Measurements from ENCODE around the gene PRR20G. TPM values are rescaled to one million over a fixed set of nuclear protein-coding genes. Genes with fewer than 3 reads are reported as not detected.

Gene PRR20G
- total RNA-seq, 2 experiments from 2014 or later: not detected

DNA sequence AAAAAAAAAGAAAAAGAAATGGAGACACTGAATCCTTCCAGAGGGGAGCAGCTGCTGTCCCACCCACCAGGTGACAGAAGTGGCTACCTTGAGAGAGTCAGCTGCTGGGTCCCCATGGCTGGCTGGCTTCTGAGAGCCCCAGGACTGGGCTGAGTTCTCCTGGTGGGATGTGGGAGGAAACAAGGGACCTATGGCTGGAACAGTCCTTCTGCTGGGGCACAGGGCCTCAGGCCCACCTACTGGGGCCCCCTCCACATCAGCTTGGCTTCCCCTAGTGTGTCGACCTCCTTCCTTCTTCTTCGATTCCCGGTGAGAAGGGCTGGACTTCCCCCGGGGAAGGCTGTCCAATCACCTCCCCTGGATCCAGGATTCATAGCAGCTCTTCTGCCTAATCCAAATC lies 32.3 kb downstream of the PRR20G start:
- POLR2A ChIA-PET: no interaction called here
- Mint-ChIP-seq H3K36me3 (ENCODE audit: low read depth) (no peaks in the 10 kb centered on the region), H3K4me1 (no peaks in the 10 kb centered on the region)

GRCh38 chr3:127254730-127255129 lies 33.1 kb downstream of the PRR20G start:
- peaks cover 2% of the 10 kb centered on the region for H3K9me3 Mint-ChIP-seq
- no peak for DNase-seq
- ChIA-PET CTCF (no interaction called here), POLR2A (no interaction called here)
- H3K27ac Mint-ChIP-seq: no peak overlapping the region
- no peaks in the 10 kb centered on the region for H3K27me3 Mint-ChIP-seq
- H3K36me3 Mint-ChIP-seq (ENCODE audit: low read depth): no peaks in the 10 kb centered on the region
- no peaks in the 10 kb centered on the region for H3K4me1 Mint-ChIP-seq
- no peak overlapping the region for H3K4me3 Mint-ChIP-seq

More for the DNA sequence above, 32.3 kb downstream of the PRR20G start:
- DNase-seq: no peak
- Mint-ChIP-seq H3K4me3 (no peak overlapping the region), H3K9me3 (no peaks in the 10 kb centered on the region), H3K27ac (no peak overlapping the region), H3K27me3 (no peaks in the 10 kb centered on the region)
- CTCF ChIA-PET: no interaction called here

GRCh38 chr3:127254033-127254644 lies 33.7 kb downstream of the PRR20G start:
- peaks cover 5% of the 10 kb centered on the region for H3K9me3 Mint-ChIP-seq
- no peak overlapping the region for H3K27ac Mint-ChIP-seq

DNA sequence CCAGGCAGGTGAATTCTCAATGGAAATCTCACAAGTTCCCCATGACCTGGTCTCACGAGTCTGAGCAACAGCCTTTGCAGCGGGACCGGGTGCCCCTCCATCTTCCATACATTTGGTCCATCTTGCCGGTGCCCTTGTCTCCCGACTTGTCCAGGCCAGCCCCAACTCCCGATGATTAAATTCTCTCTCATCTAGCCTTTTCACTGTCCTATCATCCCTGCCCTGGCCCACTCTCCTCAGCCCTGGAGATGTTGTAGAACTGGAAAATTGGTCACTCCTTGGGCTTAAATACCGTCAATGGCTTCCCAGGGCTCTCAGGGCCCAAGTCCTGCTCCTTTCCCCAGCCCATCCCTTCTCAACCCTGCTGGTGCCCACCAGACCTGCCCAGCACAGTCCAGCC lies 34.4 kb downstream of the PRR20G start:
- no peaks in the 10 kb centered on the region for H3K4me1 Mint-ChIP-seq
- H3K9me3 Mint-ChIP-seq: peaks cover 9% of the 10 kb centered on the region
- CTCF ChIA-PET: no interaction called here

More at GRCh38 chr3:127254033-127254644, 33.7 kb downstream of the PRR20G start:
- CTCF ChIA-PET: no interaction called here
- POLR2A ChIA-PET: no interaction called here
- Mint-ChIP-seq H3K4me1 (no peaks in the 10 kb centered on the region), H3K36me3 (ENCODE audit: low read depth) (no peaks in the 10 kb centered on the region), H3K27me3 (no peaks in the 10 kb centered on the region), H3K4me3 (no peak overlapping the region)
- DNase-seq: no peak

GRCh38 chr3:127252446-127252845 lies 35.4 kb downstream of the PRR20G start:
- Mint-ChIP-seq H3K9me3 (peaks cover 15% of the 10 kb centered on the region), H3K36me3 (ENCODE audit: low read depth) (no peaks in the 10 kb centered on the region), H3K4me3 (no peak overlapping the region), H3K27me3 (no peaks in the 10 kb centered on the region), H3K4me1 (no peaks in the 10 kb centered on the region), H3K27ac (no peak overlapping the region)
- POLR2A ChIA-PET: no interaction called here
- no peak for DNase-seq
- CTCF ChIA-PET: no interaction called here

More for the DNA sequence above, 34.4 kb downstream of the PRR20G start:
- POLR2A ChIA-PET: no interaction called here
- no peaks in the 10 kb centered on the region for H3K27me3 Mint-ChIP-seq
- no peak overlapping the region for H3K27ac Mint-ChIP-seq
- no peak for DNase-seq
- no peak overlapping the region for H3K4me3 Mint-ChIP-seq
- H3K36me3 Mint-ChIP-seq (ENCODE audit: low read depth): no peaks in the 10 kb centered on the region

DNA sequence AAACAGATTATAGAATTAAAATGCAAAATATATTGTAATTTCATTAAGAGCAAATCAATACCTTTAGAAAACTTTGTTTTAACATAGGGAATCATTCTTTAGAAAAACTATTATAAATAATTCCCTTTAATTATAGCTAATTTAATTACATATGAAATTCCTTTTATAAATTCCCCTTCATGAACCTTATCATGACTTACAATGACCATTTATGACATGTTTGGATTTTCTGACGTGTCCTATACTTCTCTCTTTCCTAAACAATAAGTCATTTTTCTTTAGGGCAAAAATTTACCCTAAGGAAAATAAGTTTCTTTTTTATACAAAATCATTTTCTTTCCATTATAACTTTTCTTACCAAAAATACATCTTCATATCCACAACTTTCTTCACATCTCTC lies 37.8 kb downstream of the PRR20G start:
- H3K27ac Mint-ChIP-seq: no peak overlapping the region
- H3K4me1 Mint-ChIP-seq: no peaks in the 10 kb centered on the region
- CTCF ChIA-PET: no interaction called here
- no peak overlapping the region for H3K4me3 Mint-ChIP-seq
- H3K36me3 Mint-ChIP-seq (ENCODE audit: low read depth): no peaks in the 10 kb centered on the region
- POLR2A ChIA-PET: no interaction called here
- no peaks in the 10 kb centered on the region for H3K27me3 Mint-ChIP-seq
- peaks cover 32% of the 10 kb centered on the region for H3K9me3 Mint-ChIP-seq
- DNase-seq: no peak

DNA sequence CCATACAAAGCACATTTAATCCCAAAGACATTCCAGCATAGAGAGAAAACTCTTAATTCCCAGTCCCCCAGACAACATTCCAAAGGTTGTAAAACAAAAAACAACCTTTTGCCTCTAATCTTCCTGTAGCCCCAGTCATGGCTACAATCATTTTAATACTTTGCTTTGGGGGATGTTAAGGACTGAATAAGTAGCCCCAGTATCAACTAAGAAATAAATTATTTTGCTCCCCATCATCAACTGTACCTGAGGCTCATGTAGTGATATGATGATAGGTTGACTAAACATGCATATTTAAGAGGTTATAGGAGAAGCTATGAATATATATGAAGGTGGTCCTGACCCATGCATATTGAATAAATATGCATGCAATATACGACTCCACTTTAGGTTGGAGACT lies 40.6 kb downstream of the PRR20G start:
- no peaks in the 10 kb centered on the region for H3K4me1 Mint-ChIP-seq
- no peak overlapping the region for H3K4me3 Mint-ChIP-seq
- no peaks in the 10 kb centered on the region for H3K27me3 Mint-ChIP-seq
- no peak overlapping the region for H3K27ac Mint-ChIP-seq
- POLR2A ChIA-PET: no interaction called here
- DNase-seq: no peak
- no peaks in the 10 kb centered on the region for H3K36me3 Mint-ChIP-seq (ENCODE audit: low read depth)
- H3K9me3 Mint-ChIP-seq: peaks cover 33% of the 10 kb centered on the region
- CTCF ChIA-PET: no interaction called here

DNA sequence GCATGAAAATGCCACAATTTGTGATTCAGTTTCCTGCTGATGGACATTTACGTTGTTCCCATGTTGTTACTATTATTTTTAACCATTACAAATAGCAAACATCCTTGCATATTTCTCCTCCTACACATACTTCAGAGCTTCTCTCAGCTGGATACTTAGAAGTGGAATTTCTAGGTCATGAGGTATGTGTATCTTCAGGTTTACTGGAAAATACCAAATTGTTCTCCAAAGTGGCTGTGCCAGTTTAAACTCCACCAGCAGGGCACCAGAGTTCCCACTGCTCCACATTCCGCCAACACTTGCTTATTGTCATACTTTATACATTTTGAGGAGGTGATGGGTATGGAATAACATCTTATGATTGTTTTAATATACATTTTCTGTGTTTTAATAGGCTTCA lies 49.2 kb downstream of the PRR20G start:
- H3K36me3 Mint-ChIP-seq (ENCODE audit: low read depth): no peaks in the 10 kb centered on the region
- H3K9me3 Mint-ChIP-seq: peaks cover 3% of the 10 kb centered on the region
- no peak overlapping the region for H3K4me3 Mint-ChIP-seq
- H3K27ac Mint-ChIP-seq: no peak overlapping the region
- H3K27me3 Mint-ChIP-seq: no peaks in the 10 kb centered on the region
- H3K4me1 Mint-ChIP-seq: no peaks in the 10 kb centered on the region
- ChIA-PET POLR2A (no interaction called here), CTCF (no interaction called here)
- DNase-seq: no peak

DNA sequence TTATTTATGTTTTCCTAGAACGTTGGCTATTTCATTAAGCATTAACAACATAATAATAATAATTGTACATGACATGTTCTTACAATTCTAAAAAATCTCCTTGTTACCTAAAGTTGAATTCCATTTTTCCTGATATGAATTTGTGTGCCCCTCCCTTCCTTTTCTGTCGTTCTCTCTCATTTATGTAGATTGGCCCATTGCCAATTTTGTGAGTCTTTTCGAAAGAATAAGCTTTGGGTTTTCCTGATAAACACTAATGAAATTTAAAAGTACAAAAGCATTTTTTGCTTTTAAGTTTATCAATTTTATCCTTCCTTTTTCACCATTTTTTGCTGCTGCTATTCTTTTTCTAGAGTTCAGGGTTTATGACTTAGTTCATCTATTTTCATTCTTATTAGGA lies 50.0 kb downstream of the PRR20G start:
- ChIA-PET POLR2A (no interaction called here), CTCF (no interaction called here)
- H3K27ac Mint-ChIP-seq: no peak overlapping the region
- peaks cover 3% of the 10 kb centered on the region for H3K9me3 Mint-ChIP-seq
- H3K27me3 Mint-ChIP-seq: no peaks in the 10 kb centered on the region
- no peak overlapping the region for H3K4me3 Mint-ChIP-seq
- no peaks in the 10 kb centered on the region for H3K4me1 Mint-ChIP-seq
- DNase-seq: no peak
- H3K36me3 Mint-ChIP-seq (ENCODE audit: low read depth): no peaks in the 10 kb centered on the region

GRCh38 chr3:127235706-127236105 lies 52.1 kb downstream of the PRR20G start:
- H3K4me1 Mint-ChIP-seq: no peaks in the 10 kb centered on the region
- ChIA-PET POLR2A (no interaction called here), CTCF (no interaction called here)
- no peaks in the 10 kb centered on the region for H3K27me3 Mint-ChIP-seq
- no peak overlapping the region for H3K4me3 Mint-ChIP-seq
- DNase-seq: no peak
- H3K36me3 Mint-ChIP-seq (ENCODE audit: low read depth): no peaks in the 10 kb centered on the region
- H3K27ac Mint-ChIP-seq: no peak overlapping the region
- peaks cover 5% of the 10 kb centered on the region for H3K9me3 Mint-ChIP-seq

DNA sequence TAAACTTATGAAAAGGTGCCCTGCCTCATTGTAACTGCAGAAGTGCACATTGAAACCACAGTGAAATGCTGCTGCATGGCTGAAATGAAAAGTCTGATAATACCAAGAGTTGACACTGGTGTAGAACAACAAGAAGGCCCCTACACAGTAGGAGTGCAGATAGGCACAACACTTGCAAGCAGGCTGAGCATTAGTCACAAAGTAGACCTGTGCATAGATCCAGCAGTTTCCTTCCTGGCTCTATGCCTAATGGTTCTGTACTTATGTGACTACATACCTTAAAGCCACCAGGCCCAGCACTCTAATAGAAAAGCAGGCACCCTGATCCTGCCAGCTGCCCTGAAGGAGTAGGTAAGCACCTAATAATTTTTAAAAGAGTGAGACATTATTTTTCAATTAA lies 53.1 kb downstream of the PRR20G start:
- Mint-ChIP-seq H3K36me3 (ENCODE audit: low read depth) (no peaks in the 10 kb centered on the region), H3K27me3 (no peaks in the 10 kb centered on the region), H3K27ac (no peak overlapping the region), H3K9me3 (peaks cover 5% of the 10 kb centered on the region), H3K4me3 (no peak overlapping the region), H3K4me1 (no peaks in the 10 kb centered on the region)
- POLR2A ChIA-PET: no interaction called here
- DNase-seq: no peak
- CTCF ChIA-PET: no interaction called here

Other genes starting within 250 kb of the PRR20G start
- gene PRR23E, start 94.9 kb downstream of the PRR20G start, total RNA-seq: not detected